NT2/D1 (cell line): ENCODE measurements around the gene MAGI1.
A peak's percentile ranks its signal among the peaks of the same experiment; 100 is the strongest.

Source experiments
- DNase-seq: peaks from one replicate; pipeline ENCODE4 v3.0.0-alpha.2; 2011; ENCODE audit warnings: low read depth, low spot score
- H3K27me3 ChIP-seq: 2 replicates; pipeline ENCODE4 v1.6.0; 2011; ENCODE audit warnings: mild to moderate bottlenecking; ENCODE audit not compliant: insufficient read length, insufficient read depth
- H3K36me3 ChIP-seq: 2 replicates; pipeline ENCODE4 v1.6.1; 2011; ENCODE audit warnings: mild to moderate bottlenecking, low read length, mixed read lengths; ENCODE audit not compliant: insufficient read depth, insufficient read length
- H3K4me1 ChIP-seq: 2 replicates; pipeline ENCODE4 v1.5.1; 2011; ENCODE audit not compliant: insufficient read depth, insufficient read length
- H3K4me3 ChIP-seq: 2 replicates; pipeline ENCODE4 v1.5.1; 2011; ENCODE audit warnings: low read depth; ENCODE audit not compliant: insufficient read length
- H3K9ac ChIP-seq: 2 replicates; pipeline ENCODE4 v1.6.0; 2011; ENCODE audit warnings: low read depth; ENCODE audit not compliant: insufficient read length
- H3K9me3 ChIP-seq: 2 replicates; pipeline ENCODE4 v1.5.1; 2011; ENCODE audit warnings: mild to moderate bottlenecking, low read length; ENCODE audit not compliant: insufficient read depth
- SUZ12 ChIP-seq: IDR thresholded peaks from 2 replicates; pipeline ENCODE4 v1.6.1; 2011; ENCODE audit not compliant: insufficient read length, insufficient read depth; ENCODE audit errors: extremely low read depth
- YY1 ChIP-seq: IDR thresholded peaks from 2 replicates; pipeline ENCODE4 v1.6.1; 2011; ENCODE audit not compliant: insufficient read length, insufficient read depth
- ZNF274 ChIP-seq: IDR thresholded peaks from 2 replicates; pipeline ENCODE4 v1.6.1; 2011; ENCODE audit warnings: mild to moderate bottlenecking, low read depth, low read length

MAGI1 gene

DNA sequence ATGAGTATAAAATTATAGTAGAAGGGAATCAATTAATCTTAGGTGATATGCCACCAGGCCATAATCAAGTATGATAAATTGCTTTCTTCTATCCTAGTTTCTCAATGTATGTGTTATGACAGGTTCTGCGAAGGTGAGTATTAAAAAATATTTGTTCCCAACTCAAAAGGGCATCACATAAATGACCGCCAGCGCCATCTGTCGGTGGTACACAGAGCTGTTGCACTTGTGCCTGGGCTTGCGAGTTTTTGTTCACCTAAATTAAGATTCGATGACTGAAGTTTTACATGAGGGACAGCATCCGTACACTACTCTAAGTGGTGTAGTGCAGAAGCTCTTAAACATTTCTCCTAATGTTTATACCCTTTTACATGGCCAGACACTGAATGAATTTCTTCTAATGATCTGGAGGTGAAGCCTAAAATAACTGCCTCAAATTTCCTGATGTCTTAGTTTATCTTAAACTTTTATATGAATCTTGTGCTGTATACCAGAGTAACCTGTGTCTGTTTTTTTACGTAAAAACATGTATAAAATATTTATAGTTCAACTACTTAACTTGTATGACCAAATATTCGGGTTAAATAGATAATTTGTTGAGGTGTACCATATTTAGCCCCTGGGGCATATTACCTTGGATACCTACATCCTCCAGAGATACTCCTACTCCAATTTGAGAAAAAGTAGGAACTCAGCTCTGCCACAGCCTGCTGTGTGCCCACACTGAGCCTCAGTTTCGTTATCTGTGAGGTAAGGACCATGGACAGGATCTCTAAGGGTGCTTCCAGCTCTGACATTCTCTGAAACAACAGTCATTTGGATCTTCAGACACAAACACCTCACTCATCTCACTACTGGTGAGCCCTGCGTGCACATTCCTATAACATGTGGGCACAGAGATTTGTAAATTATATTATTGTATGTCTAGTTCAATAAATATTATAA, 365.6 kb downstream of the MAGI1 start:
- no peak overlapping the region for H3K9ac ChIP-seq
- no peaks in the 10 kb centered on the region for H3K36me3 ChIP-seq
- H3K27me3 ChIP-seq: no peaks in the 10 kb centered on the region
- H3K4me1 ChIP-seq: no peaks in the 10 kb centered on the region
- TF ChIP-seq ZNF274 (no peak), SUZ12 (no peak), YY1 (no peak)
- no peaks in the 10 kb centered on the region for H3K9me3 ChIP-seq
- no peak overlapping the region for H3K4me3 ChIP-seq
- DNase-seq: peak; percentile 62

DNA sequence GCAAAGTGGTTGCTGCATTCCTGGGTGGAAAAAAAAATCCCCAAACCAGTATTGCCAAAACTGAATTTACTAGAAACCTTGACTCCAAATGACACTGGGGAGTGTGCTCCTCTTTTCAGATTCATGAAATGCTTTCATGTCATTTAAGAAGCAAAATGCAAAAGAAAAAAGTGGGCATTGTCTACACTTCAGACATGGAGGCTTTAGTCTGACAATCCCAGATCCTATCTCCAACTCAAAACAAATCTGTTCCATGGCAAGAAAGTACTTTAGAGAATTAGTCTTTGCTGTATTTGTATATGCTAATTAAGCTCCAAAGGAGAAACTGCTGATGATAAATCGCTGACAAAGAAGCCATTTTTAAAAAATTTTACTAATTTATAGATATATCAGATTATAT, 366.7 kb downstream of the MAGI1 start:
- Histone ChIP-seq H3K27me3 (no peaks in the 10 kb centered on the region), H3K4me3 (no peak overlapping the region), H3K9me3 (no peaks in the 10 kb centered on the region), H3K9ac (no peak overlapping the region), H3K4me1 (no peaks in the 10 kb centered on the region), H3K36me3 (no peaks in the 10 kb centered on the region)
- TF ChIP-seq SUZ12 (no peak), YY1 (no peak), ZNF274 (no peak)
- DNase-seq: no peak

- DNase-seq: no peak
- Histone ChIP-seq H3K9me3 (no peaks in the 10 kb centered on the region), H3K4me3 (no peak overlapping the region), H3K36me3 (no peaks in the 10 kb centered on the region), H3K4me1 (no peaks in the 10 kb centered on the region), H3K27me3 (no peaks in the 10 kb centered on the region), H3K9ac (no peak overlapping the region)
- TF ChIP-seq ZNF274: no peak
Observed at GRCh38 chr3:65671004-65671403, 367.7 kb downstream of the MAGI1 start.

- H3K9ac ChIP-seq: no peak overlapping the region
- TF ChIP-seq ZNF274: no peak
- TF ChIP-seq YY1: no peak
- no peak for TF ChIP-seq SUZ12
Observed at GRCh38 chr3:65669163-65669875, 369.4 kb downstream of the MAGI1 start.

DNA sequence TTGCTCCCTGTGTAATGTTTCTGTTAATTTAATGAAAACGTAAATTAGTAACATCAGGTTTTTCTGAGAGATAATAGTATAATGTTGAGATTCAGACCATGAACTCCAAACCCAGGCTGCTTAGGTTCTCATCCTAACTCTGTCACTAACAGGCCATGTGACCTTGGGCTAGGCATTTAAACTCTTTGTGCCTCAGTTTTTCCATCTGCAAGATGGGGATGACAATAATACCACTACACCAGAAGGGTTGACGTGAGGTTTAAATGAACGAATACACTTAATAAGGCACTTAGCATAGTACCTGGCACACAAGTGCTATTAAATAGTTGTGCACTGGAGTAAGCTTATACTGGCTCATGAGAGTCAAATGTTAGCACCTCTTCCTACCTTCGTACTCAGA, 370.8 kb downstream of the MAGI1 start:
- TF ChIP-seq SUZ12: no peak
- TF ChIP-seq YY1: no peak
- TF ChIP-seq ZNF274: no peak
- no peak overlapping the region for H3K9ac ChIP-seq

More at GRCh38 chr3:65669163-65669875, 369.4 kb downstream of the MAGI1 start:
- no peak for DNase-seq
- H3K36me3 ChIP-seq: no peaks in the 10 kb centered on the region
- H3K27me3 ChIP-seq: no peaks in the 10 kb centered on the region
- no peaks in the 10 kb centered on the region for H3K4me1 ChIP-seq
- H3K4me3 ChIP-seq: no peak overlapping the region
- no peaks in the 10 kb centered on the region for H3K9me3 ChIP-seq

DNA sequence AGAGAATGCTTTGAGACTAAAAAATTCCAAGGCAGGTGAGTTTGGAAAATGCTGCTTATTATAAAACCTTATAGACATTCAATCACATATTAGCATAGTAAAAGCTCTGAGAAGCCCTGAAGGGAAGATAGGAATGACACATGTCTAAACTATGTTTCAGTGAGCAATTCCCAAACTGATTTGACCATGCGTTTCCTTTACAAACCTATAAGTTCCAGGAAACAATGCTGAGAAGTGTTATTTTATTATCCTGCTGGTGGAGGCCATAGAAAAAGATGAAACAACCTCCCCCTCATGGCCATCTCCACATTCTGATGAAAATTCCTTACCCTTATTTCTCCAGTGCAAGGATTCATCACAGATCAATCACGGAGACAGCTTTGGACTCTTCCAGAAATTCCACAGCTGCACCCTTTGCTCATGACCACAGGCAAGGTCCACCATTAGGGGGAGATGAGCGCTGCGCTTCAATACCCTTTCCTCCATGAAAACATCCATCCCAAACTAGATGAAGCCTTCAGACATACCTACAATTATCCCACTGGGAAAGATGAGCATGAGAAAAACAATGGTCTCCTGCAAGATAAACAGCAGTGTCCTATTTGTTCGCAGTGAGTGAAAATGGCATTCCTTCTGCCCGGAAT, 372.1 kb downstream of the MAGI1 start:
- TF ChIP-seq YY1 (no peak), ZNF274 (no peak), SUZ12 (no peak)
- Histone ChIP-seq H3K9ac (no peak overlapping the region), H3K27me3 (no peaks in the 10 kb centered on the region), H3K4me1 (no peaks in the 10 kb centered on the region), H3K9me3 (no peaks in the 10 kb centered on the region), H3K4me3 (no peak overlapping the region), H3K36me3 (no peaks in the 10 kb centered on the region)
- no peak for DNase-seq

More for the DNA sequence above, 370.8 kb downstream of the MAGI1 start:
- Histone ChIP-seq H3K4me3 (no peak overlapping the region), H3K36me3 (no peaks in the 10 kb centered on the region), H3K9me3 (no peaks in the 10 kb centered on the region), H3K4me1 (no peaks in the 10 kb centered on the region), H3K27me3 (no peaks in the 10 kb centered on the region)
- no peak for DNase-seq

DNA sequence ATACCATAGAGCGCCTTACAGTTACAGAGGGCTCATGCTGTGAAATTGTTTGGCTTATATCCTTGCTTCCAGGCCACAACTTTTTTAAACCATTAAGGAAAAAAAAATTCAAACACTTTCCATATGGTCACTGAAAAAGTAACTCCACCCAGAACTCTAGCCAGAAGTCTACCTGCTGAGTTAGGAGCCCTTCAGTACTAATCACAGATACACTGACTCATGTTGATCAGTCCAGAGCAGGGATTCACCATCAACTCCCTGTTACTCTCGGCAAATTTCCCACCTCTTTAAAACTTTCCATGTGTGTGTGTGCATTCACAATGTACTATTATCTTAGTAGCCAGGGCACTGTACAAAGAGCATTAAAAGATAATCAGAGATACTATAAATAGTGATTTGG, 372.8 kb downstream of the MAGI1 start:
- no peak for TF ChIP-seq ZNF274
- no peak for TF ChIP-seq YY1
- TF ChIP-seq SUZ12: no peak

More for the DNA sequence above, 372.8 kb downstream of the MAGI1 start:
- no peaks in the 10 kb centered on the region for H3K9me3 ChIP-seq
- no peak for DNase-seq
- H3K4me1 ChIP-seq: no peaks in the 10 kb centered on the region
- no peak overlapping the region for H3K9ac ChIP-seq
- no peak overlapping the region for H3K4me3 ChIP-seq
- no peaks in the 10 kb centered on the region for H3K36me3 ChIP-seq
- no peaks in the 10 kb centered on the region for H3K27me3 ChIP-seq
